BLaER1 treated with 17β-estradiol and CSF1 and Interleukin-3, amounts not matched to agents 10 nM and 100 nM (cell line): ENCODE measurements around the gene AKR1C2.
"Not testable (repeated sequence)": the region's sequence is repeated elsewhere in the genome, so short reads cannot be mapped to it uniquely, and the experiment has no call there.

Experiments used
- H3K27ac ChIP-seq, 11 experiments: shearing (Covaris generic); formaldehyde crosslinking; 2 replicates each; pipeline ENCODE4 v1.8.1; 2022
- H3K27me3 ChIP-seq, 11 experiments: shearing (Covaris generic); formaldehyde crosslinking; 2 replicates each; pipeline ENCODE4 v1.8.1; 2022
- H3K36me3 ChIP-seq, 11 experiments: shearing (Covaris generic); formaldehyde crosslinking; 2 replicates each; pipeline ENCODE4 v1.8.1; 2022
- H3K4me1 ChIP-seq, 10 experiments: shearing (Covaris generic); formaldehyde crosslinking; 2 replicates each; pipeline ENCODE4 v1.8.1; 2022
- H3K4me2 ChIP-seq, 11 experiments: shearing (Covaris generic); formaldehyde crosslinking; 2 replicates each; pipeline ENCODE4 v1.8.1; 2022
- H3K4me3 ChIP-seq, 10 experiments: shearing (Covaris generic); formaldehyde crosslinking; 2 replicates each; pipeline ENCODE4 v1.8.1; 2022
- H3K9ac ChIP-seq, 11 experiments: shearing (Covaris generic); formaldehyde crosslinking; 2 replicates each; pipeline ENCODE4 v1.8.1; 2022
- H3K9me3 ChIP-seq, 11 experiments: shearing (Covaris generic); formaldehyde crosslinking; replicated peaks in 1 of 11; 2 replicates each; pipeline ENCODE4 v1.8.1; 2022
- H4K20me1 ChIP-seq, 11 experiments: shearing (Covaris generic); formaldehyde crosslinking; 2 replicates each; pipeline ENCODE4 v1.8.1; 2022
- Cebpa-rat ChIP-seq, 11 experiments: shearing (Covaris generic); IDR thresholded peaks; 2 replicates each; pipeline ENCODE4 v1.8.1; 2022

AKR1C2 gene

GRCh38 chr10:4941540-4942330 lies 61.9 kb downstream of the AKR1C2 start:
- Histone ChIP-seq H3K4me3 (no peak overlapping the region), H3K27ac (no peak overlapping the region), H3K4me1 (peaks cover 0 to 12% (median 8%) of the 10 kb centered on the region in 10 experiments; a peak in 7 of 20 replicates), H3K9me3 (peaks cover 0 to 12% (median 0%) of the 10 kb centered on the region in 11 experiments; a peak in 2 of 22 replicates), H3K27me3 (no peaks in the 10 kb centered on the region), H3K36me3 (no peaks in the 10 kb centered on the region), H4K20me1 (no peaks in the 10 kb centered on the region), H3K9ac (no peak overlapping the region), H3K4me2 (no peak overlapping the region)
- no peak for TF ChIP-seq Cebpa-rat (IDR thresholded peaks at IDR 0.05)

- H3K4me3 ChIP-seq, H3K4me2 ChIP-seq, H3K9ac ChIP-seq, H3K27ac ChIP-seq, H3K36me3 ChIP-seq, H3K27me3 ChIP-seq, H4K20me1 ChIP-seq: not testable (repeated sequence)
- Histone ChIP-seq H3K9me3 (peaks cover 0 to 10% (median 0%) of the 10 kb centered on the region in 11 experiments; a peak in 3 of 22 replicates), H3K4me1 (peaks cover 0 to 12% (median 8%) of the 10 kb centered on the region in 10 experiments; a peak in 7 of 20 replicates)
Observed at GRCh38 chr10:4940909-4941308, 62.7 kb downstream of the AKR1C2 start.

- H3K36me3 ChIP-seq, H3K27ac ChIP-seq, H3K27me3 ChIP-seq, H4K20me1 ChIP-seq, H3K4me3 ChIP-seq, H3K9ac ChIP-seq: not testable (repeated sequence)
- peaks cover 0 to 10% (median 0%) of the 10 kb centered on the region in 11 experiments; a peak in 1 of 22 replicates for H3K9me3 ChIP-seq
- H3K4me2 ChIP-seq, result peak overlapping the region in 1 of 11 experiments; percentile 42; a peak in 1 of 22 replicates
- peaks cover 0 to 12% (median 8%) of the 10 kb centered on the region in 10 experiments; a peak in 7 of 20 replicates for H3K4me1 ChIP-seq
Observed at GRCh38 chr10:4940073-4940428, 63.6 kb downstream of the AKR1C2 start.

- no peaks in the 10 kb centered on the region for H3K27me3 ChIP-seq
- H3K9me3 ChIP-seq, result peaks cover 0 to 10% (median 0%) of the 10 kb centered on the region in 11 experiments; a peak in 1 of 22 replicates
- no peak for TF ChIP-seq Cebpa-rat (IDR thresholded peaks at IDR 0.05)
- H3K4me2 ChIP-seq, result peak overlapping the region in 5 of 11 experiments; percentile 0 to 42 (median 31); a peak in 6 of 22 replicates
- H3K36me3 ChIP-seq, result no peaks in the 10 kb centered on the region
- no peak overlapping the region for H3K27ac ChIP-seq
- H3K9ac ChIP-seq, result no peak overlapping the region
- H4K20me1 ChIP-seq, result no peaks in the 10 kb centered on the region
- no peak overlapping the region for H3K4me3 ChIP-seq
- peaks cover 0 to 12% (median 8%) of the 10 kb centered on the region in 10 experiments; a peak in 7 of 20 replicates for H3K4me1 ChIP-seq
Observed at GRCh38 chr10:4939224-4940072, 64.2 kb downstream of the AKR1C2 start.
